Omental fat pad (tissue), 4 donors: ENCODE results near the gene TLK1. TPM values are rescaled to one million over a fixed set of nuclear protein-coding genes. Genes with fewer than 3 reads are reported as not detected.

ENCODE experiments used
- ATAC-seq: fragments of 150-250 bp; one replicate; pipeline ENCODE4 v1.9.1; 2016; ENCODE audit warnings: mild to moderate bottlenecking, moderate library complexity; ENCODE audit not compliant: low FRiP score
- DNase-seq: peaks from one replicate; pipeline ENCODE4 v3.0.0-alpha.2; 2019; ENCODE audit warnings: low spot score
- total RNA-seq, 4 donors: library from RNA; depleted of rRNA; stranded (reverse); fragments of >200 nt; gene quantifications; one replicate each; pipeline ENCODE4 v1.1.0, GENCODE V29; 2016
- TF ChIP-seq, protein P1 (sequence below), 3 donors: fragments of 450-650 bp; IDR thresholded peaks; one replicate each; pipeline ENCODE4 v1.5.1; 2016 to 2017; ENCODE audit warnings: antibody characterized with exemption in 3 of 3, mild to moderate bottlenecking in 3 of 3, moderate library complexity in 2 of 3

TLK1 gene
- total RNA-seq, 4 donors from 2014 or later: 18.1 to 34.1 (median 27.3) TPM

DNA sequence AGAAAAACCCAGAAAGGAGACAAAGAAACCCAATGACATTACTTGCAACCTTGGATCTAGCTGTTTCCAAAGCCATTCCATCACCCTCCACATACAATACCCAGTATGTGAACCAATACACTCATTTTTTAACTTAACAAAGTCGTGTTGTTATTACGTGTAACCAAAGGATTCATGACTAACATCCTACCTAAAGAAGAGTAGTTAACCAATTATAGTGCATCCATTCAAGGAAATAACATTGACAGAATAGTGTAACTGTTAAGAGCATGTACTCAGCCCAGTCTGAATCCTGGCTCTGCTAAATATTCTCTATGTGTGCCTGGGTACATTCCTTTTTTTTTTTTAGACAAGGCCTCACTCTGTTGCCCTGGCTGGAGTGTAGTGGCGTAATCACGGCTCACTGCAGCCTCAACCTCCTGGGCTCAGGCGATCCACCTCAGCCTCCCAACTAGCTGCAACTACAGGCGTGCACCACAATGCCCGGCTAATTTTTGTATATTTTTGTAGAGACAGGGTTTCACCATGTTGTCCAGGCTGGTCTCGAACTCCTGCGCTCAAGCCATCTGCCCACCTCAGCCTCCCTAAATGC lies 9.9 kb downstream of the TLK1 start:
- TF ChIP-seq, protein P1, sequence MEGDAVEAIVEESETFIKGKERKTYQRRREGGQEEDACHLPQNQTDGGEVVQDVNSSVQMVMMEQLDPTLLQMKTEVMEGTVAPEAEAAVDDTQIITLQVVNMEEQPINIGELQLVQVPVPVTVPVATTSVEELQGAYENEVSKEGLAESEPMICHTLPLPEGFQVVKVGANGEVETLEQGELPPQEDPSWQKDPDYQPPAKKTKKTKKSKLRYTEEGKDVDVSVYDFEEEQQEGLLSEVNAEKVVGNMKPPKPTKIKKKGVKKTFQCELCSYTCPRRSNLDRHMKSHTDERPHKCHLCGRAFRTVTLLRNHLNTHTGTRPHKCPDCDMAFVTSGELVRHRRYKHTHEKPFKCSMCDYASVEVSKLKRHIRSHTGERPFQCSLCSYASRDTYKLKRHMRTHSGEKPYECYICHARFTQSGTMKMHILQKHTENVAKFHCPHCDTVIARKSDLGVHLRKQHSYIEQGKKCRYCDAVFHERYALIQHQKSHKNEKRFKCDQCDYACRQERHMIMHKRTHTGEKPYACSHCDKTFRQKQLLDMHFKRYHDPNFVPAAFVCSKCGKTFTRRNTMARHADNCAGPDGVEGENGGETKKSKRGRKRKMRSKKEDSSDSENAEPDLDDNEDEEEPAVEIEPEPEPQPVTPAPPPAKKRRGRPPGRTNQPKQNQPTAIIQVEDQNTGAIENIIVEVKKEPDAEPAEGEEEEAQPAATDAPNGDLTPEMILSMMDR (IDR thresholded peaks at IDR 0.05): no peak
- no peak for DNase-seq
- ATAC-seq: no peak

DNA sequence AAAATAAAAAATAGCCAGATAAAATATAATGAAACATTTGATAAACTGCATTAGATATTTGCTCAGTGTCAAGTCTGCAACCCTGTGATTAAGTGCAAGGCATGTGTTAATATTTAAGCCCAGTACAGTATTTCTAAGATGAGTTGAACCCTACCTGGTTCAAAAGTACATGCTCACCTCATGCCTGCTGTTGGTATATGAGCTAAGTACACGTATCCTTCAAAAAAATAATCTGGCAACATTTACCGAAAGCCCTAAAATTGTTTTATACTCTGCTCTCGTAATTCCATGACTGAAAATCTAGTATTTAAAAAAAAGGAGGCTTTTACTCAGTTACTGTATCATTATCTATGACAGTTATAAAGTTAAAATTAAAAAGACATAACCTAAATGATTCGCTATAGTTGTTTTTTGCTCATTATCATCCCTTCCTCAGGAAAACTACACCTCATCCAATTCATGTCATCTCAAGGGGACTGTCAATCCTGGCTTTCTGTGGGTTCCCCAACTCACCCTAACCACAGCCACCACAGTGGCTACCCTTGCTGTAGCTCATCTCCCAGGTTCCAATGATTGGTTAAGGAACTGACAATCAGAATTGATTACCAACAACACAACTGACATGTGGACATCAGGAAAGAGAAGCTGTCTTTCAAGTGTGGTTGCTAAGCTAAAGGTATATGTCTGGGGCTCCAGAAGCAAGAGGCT lies 10.6 kb downstream of the TLK1 start:
- TF ChIP-seq, protein P1 (IDR thresholded peaks at IDR 0.05): no peak
- DNase-seq: no peak
- ATAC-seq: no peak

DNA sequence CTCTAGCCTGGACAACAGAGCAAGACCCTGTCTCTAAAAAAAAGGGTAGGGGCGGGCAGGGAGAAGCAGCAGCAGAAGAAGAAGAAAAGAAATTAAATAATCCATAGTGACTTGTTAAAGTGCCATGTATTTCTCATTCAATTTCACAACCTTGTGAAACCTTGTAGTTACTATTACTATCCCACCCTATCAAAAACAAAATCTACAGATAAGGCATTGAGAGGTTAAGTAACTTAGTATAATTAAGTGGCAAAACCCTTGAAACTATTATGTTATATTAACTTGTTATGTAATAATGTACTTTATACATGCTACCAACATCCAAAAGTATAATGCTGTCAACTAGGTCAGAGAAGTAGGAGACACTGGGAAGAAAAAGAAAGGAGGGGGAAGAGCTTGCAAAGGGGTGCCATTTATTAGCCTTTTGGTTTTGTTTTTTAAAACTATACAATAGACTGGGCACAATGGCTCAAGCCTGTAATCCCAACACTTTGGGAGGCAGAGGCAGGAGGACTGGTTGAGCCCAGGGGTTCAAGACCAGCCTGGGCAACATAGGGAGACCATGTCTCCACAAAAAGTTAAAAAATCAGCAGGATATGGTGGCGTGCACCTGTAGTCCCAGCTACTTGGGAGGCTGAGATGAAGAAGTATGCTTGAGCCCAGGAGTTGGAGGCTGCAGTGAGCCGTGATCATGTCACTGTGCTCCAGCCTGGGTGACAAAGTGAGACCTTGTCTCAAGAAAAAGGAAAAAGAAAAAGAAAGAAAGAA lies 11.3 kb downstream of the TLK1 start:
- TF ChIP-seq, protein P1 (IDR thresholded peaks at IDR 0.05): no peak

DNA sequence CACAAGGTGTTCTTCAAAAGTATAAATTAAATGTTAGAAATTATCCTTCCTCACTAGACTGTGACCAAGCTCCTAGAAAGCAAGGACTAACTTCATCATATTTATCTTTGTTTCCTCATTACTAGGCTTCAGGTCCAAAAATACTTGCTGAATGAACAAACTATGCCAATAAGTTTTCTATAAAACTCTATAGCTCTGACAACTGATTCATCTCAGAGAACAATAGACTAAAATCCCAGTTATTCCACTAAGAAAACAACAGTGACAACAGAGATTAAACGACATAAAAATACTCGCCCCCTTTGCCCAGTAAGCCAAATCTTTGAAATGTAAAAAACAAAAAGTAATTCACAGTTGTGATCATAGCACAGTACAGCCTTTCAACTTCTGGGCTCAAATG lies 13.6 kb downstream of the TLK1 start:
- ATAC-seq: no peak
- TF ChIP-seq, protein P1 (IDR thresholded peaks at IDR 0.05): no peak
- DNase-seq: no peak

More for the DNA sequence above, 11.3 kb downstream of the TLK1 start:
- no peak for DNase-seq
- ATAC-seq: no peak

DNA sequence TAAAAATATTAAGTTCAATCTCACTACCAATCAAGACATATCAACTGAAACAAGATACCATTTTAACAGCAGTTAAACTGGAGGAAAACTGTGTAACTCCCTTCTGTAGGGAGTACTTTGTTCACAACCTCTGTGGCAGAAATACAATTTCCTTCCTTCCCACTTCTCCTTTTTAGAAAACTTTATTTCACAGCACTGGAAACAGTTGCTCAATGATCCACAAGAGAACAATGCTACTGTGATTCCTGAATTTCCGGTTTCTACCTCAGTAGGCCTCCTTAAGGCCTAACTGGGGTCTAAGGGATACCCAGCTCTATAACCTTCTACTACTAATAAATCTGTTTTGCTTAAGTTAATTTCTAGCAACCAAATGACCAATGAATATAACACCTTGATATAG lies 14.1 kb downstream of the TLK1 start:
- DNase-seq (no peak), ATAC-seq (no peak)
- TF ChIP-seq, protein P1 (IDR thresholded peaks at IDR 0.05): no peak

DNA sequence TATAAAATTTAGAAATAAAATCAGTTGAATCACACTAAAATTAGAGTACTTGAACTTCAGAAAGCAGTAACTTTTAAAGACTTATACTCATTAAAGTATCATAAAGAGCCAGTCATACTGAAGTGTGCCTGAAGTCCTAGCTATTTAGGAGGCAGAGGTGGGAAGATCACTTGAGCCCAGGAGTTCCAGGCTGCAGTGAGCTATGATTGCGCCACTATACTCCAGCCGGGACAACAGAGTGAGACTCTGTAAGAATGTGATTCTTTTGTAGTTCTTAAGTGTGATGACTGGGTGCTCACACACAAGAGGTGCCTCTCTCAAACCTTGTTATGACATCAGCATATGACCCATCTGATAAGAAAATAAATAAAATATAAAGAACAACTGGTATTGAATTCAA lies 14.6 kb downstream of the TLK1 start:
- TF ChIP-seq, protein P1 (IDR thresholded peaks at IDR 0.05): no peak
- no peak for ATAC-seq

More for the DNA sequence above, 14.6 kb downstream of the TLK1 start:
- no peak for DNase-seq
